NCI-H2029 treated with DMSO at 0.1 percent for 48 hours (cell line): ENCODE measurements around the gene IQSEC3.
"Not testable (repeated sequence)": the region's sequence is repeated elsewhere in the genome, so short reads cannot be mapped to it uniquely, and the experiment has no call there.

Experiments
- DNase-seq: peaks from one replicate; lab custom pipeline; 2025; lab: John Stamatoyannopoulos, UW

IQSEC3 gene

GRCh38 chr12:214003-214741 lies 147.6 kb downstream of the IQSEC3 start, which contains the start of gene SLC6A12:
Gene SLC6A12, minus strand, starts transcription at chr12:214157. Its CDS starts 4,171 bp downstream, at chr12:209986.
- no peak for DNase-seq

- no peak for DNase-seq
These were observed 148.5 kb downstream of the IQSEC3 start for GRCh38 chr12:215116-215515.

- not testable (repeated sequence) for DNase-seq
These were observed 150.5 kb downstream of the IQSEC3 start for GRCh38 chr12:217029-217428.

GRCh38 chr12:218221-218620 lies 151.7 kb downstream of the IQSEC3 start:
- no peak for DNase-seq

GRCh38 chr12:218728-219590 lies 152.4 kb downstream of the IQSEC3 start:
- no peak for DNase-seq

- peak; percentile 26 for DNase-seq
These were observed 153.4 kb downstream of the IQSEC3 start for GRCh38 chr12:219891-220352.

- DNase-seq = no peak
These were observed 153.9 kb downstream of the IQSEC3 start for GRCh38 chr12:220491-220890.

- DNase-seq = no peak
These were observed 154.5 kb downstream of the IQSEC3 start for GRCh38 chr12:220946-221550.

GRCh38 chr12:221736-222135 lies 155.2 kb downstream of the IQSEC3 start:
- no peak for DNase-seq

GRCh38 chr12:223841-224240 lies 157.3 kb downstream of the IQSEC3 start:
- no peak for DNase-seq

GRCh38 chr12:224330-224729 lies 157.8 kb downstream of the IQSEC3 start:
- no peak for DNase-seq

GRCh38 chr12:225012-225411 lies 158.4 kb downstream of the IQSEC3 start:
- DNase-seq = no peak

GRCh38 chr12:226401-226800 lies 159.8 kb downstream of the IQSEC3 start:
- no peak for DNase-seq

- DNase-seq = no peak
These were observed 160.8 kb downstream of the IQSEC3 start for GRCh38 chr12:227286-227915.
